K562 treated with DMSO at 1 percent for 24 hours (cell line): ENCODE data around the gene PNMA6A. TPM values are rescaled to one million over a fixed set of nuclear protein-coding genes. Genes with fewer than 3 reads are reported as not detected.

Experiments used
- total RNA-seq: library from RNA; unstranded; fragments of 300-600 nt; gene quantifications from 2 replicates; pipeline ENCODE4 v1.2.3, GENCODE V29; 2022; ENCODE audit warnings: low read depth; ENCODE audit not compliant: insufficient read depth

PNMA6A gene
- 13.3 and 16.1 TPM in 2 replicates for total RNA-seq

GRCh38 chrX:153071909-153072583 lies at the start of gene PNMA6A:
Gene PNMA6A (plus strand): TSS chrX:153072454. CDS start chrX:153073063, 609 bp downstream.

DNA sequence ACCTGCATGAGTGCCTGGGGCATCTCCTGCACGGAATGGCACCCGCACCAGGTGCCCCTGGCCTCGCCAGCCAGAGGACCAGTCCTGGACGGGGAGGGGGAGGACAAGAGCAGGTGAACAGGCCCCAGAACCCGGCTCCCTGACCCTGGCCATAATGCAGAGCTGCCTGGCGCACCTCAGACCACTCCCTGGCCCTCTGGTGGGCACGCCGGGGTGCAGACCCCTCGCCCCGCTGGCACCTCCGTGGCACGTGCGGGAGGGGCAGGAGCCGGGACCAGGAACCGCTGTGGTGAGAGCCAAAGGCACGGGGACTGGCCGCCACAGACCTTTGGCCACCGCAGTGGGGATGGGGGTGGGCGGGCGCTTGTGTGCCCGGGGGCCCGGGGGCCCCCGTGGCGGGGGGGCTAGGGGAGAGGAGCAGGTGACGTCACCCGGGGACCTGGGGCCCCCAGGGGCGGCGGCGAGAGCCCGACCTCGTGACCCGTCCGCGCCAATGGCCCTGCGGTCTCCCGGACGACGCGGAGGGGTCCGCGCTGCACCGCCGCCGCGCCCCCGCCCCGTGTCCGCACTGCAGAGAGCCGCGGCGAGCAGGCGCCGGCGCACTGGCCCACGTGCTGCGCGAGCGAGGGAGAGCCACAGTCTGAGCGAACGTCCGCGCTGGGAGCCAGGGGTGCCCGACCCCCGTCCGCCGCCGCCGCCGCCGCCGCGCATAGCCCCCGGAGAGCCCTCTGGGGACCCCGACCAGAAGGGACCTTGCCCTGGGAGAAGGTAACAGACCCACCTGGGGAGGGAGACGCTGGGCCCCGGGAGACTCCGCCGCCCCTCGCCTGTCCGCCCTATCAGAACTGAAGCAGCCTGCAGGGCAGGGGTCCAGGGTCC lies 16.1 kb upstream of the PNMA6A start, which contains the start of gene PNMA3:
TSS of gene PNMA3 (plus strand) at position 600 of the 879 bp plus-strand sequence. CDS start 586 bp downstream, outside the sequence.

Other genes starting within 250 kb of the PNMA6A start
- 12.9 and 16.6 TPM in 2 replicates for gene CETN2, start 241.7 kb upstream of the PNMA6A start, total RNA-seq
- 27.2 and 27.8 TPM in 2 replicates for gene NSDHL, start 241.4 kb upstream of the PNMA6A start, total RNA-seq
- 0.12 and 0.32 TPM in 2 replicates for gene ZNF185, start 174.4 kb upstream of the PNMA6A start, total RNA-seq
- gene PNMA5, start 78.3 kb upstream of the PNMA6A start, total RNA-seq = not detected in 2 replicates
- gene PNMA3, start 16.0 kb upstream of the PNMA6A start, total RNA-seq = 0.66 and 1.2 TPM in 2 replicates
- gene MAGEA1, start 106.8 kb downstream of the PNMA6A start, total RNA-seq = 57.1 and 59.0 TPM in 2 replicates
- gene PNMA6F, start 249.3 kb downstream of the PNMA6A start, total RNA-seq = not detected in 2 replicates